ENCODE results near the gene ASAP3. TPM values are rescaled to one million over a fixed set of nuclear protein-coding genes. Genes with fewer than 3 reads are reported as not detected.

ASAP3 gene
- total RNA-seq, 1 donor from 2014 or later: 11.5 TPM

DNA sequence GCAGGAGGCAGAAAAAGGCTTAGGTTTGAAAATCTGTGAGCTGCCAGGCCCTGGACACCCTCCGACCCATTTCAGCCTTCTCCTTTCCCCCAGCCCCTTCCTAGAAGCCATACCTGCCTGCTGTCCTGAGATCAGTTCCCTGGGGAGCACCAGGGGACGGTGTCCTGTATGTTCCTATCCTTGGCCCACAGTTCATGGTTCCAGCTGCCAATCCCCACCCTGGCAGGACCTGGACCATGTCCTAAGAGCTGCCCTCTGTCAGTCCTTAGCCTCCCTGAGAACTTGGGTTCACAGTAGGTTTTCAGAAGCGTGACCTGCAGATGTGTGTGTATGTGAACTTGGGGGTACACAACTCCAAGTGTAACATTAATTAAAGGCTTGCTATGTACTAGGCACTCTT lies 63.2 kb downstream of the ASAP3 start:
- no peak for DNase-seq (ENCODE audit: low read depth)
- TF ChIP-seq, protein P1, sequence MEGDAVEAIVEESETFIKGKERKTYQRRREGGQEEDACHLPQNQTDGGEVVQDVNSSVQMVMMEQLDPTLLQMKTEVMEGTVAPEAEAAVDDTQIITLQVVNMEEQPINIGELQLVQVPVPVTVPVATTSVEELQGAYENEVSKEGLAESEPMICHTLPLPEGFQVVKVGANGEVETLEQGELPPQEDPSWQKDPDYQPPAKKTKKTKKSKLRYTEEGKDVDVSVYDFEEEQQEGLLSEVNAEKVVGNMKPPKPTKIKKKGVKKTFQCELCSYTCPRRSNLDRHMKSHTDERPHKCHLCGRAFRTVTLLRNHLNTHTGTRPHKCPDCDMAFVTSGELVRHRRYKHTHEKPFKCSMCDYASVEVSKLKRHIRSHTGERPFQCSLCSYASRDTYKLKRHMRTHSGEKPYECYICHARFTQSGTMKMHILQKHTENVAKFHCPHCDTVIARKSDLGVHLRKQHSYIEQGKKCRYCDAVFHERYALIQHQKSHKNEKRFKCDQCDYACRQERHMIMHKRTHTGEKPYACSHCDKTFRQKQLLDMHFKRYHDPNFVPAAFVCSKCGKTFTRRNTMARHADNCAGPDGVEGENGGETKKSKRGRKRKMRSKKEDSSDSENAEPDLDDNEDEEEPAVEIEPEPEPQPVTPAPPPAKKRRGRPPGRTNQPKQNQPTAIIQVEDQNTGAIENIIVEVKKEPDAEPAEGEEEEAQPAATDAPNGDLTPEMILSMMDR (conservative IDR thresholded peaks at IDR 0.05; ENCODE audit: low read depth, low read length): no peak
- H3K4me3 ChIP-seq (ENCODE audit: low read depth, low read length): no peak overlapping the region

- DNase-seq (ENCODE audit: low read depth): no peak
- TF ChIP-seq, protein P1 (conservative IDR thresholded peaks at IDR 0.05; ENCODE audit: low read depth, low read length): no peak
- no peak overlapping the region for H3K4me3 ChIP-seq (ENCODE audit: low read depth, low read length)
Observed at GRCh38 chr1:23419180-23419579, 64.8 kb downstream of the ASAP3 start.

- no peak for DNase-seq (ENCODE audit: low read depth)
- H3K4me3 ChIP-seq (ENCODE audit: low read depth, low read length): no peak overlapping the region
- TF ChIP-seq, protein P1 (conservative IDR thresholded peaks at IDR 0.05; ENCODE audit: low read depth, low read length): no peak
Observed at GRCh38 chr1:23417570-23417969, 66.4 kb downstream of the ASAP3 start.

GRCh38 chr1:23416964-23417363 lies 67.0 kb downstream of the ASAP3 start:
- H3K4me3 ChIP-seq (ENCODE audit: low read depth, low read length): no peak overlapping the region
- no peak for DNase-seq (ENCODE audit: low read depth)
- TF ChIP-seq, protein P1 (conservative IDR thresholded peaks at IDR 0.05; ENCODE audit: low read depth, low read length): no peak

- DNase-seq (ENCODE audit: low read depth): no peak
- no peak overlapping the region for H3K4me3 ChIP-seq (ENCODE audit: low read depth, low read length)
- TF ChIP-seq, protein P1 (conservative IDR thresholded peaks at IDR 0.05; ENCODE audit: low read depth, low read length): no peak
Observed at GRCh38 chr1:23408797-23409290, 75.1 kb downstream of the ASAP3 start.

- TF ChIP-seq, protein P1 (conservative IDR thresholded peaks at IDR 0.05; ENCODE audit: low read depth, low read length): no peak
- H3K4me3 ChIP-seq (ENCODE audit: low read depth, low read length): no peak overlapping the region
- no peak for DNase-seq (ENCODE audit: low read depth)
Observed at GRCh38 chr1:23407016-23407630, 76.9 kb downstream of the ASAP3 start.

- H3K4me3 ChIP-seq (ENCODE audit: low read depth, low read length): no peak overlapping the region
- no peak for DNase-seq (ENCODE audit: low read depth)
- TF ChIP-seq, protein P1 (conservative IDR thresholded peaks at IDR 0.05; ENCODE audit: low read depth, low read length): no peak
Observed at GRCh38 chr1:23405946-23406345, 78.0 kb downstream of the ASAP3 start.

Measured in epithelial cell of proximal tubule (primary cell).